ENCODE results near the gene HDAC9.
A peak's percentile ranks its signal among the peaks of the same experiment; 100 is the strongest.
"Not testable (repeated sequence)": the region's sequence is repeated elsewhere in the genome, so short reads cannot be mapped to it uniquely, and the experiment has no call there.

The HDAC9 gene

DNA sequence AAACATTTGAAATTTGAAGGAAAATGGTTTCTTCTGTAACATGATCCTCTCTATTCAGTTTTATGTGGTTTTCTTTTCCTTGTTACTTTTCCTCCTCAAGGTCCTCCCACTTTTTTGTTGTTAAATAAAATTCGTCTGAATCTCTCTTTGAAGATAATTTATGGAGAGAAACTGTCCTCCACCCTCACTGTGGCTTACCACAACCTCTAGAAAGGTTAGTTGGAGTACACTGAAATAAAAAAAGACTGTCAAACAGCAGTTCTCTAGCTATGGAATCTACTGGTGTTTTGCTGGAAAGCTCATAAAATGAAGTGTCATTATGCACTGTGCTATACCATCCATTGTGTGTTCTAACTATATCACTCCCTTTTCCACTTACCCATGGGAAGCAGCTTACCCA lies 189.4 kb downstream of the HDAC9 start:
- no peak for DNase-seq (ENCODE audit: low read depth, low spot score)
- H3K4me3 ChIP-seq (ENCODE audit: low read length): no peak overlapping the region

DNA sequence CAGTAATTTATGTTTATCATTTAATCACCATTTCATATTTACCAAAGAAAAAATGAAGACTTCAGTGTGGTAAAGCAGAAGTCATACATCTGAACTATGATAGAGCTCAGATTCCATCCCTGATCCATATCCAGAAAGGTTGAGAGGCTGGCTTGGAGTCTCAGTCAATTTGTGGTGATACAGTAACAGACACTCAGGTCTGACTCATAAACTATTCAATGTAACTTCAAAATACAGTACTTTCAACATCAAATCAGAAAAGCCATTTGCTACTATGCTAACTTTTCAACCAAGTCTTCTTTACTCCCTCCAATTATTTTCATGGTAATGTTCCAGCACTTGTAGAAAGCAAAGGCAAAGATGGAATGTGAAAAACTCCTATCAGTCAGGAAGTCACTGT lies 190.4 kb downstream of the HDAC9 start:
- no peak for DNase-seq (ENCODE audit: low read depth, low spot score)
- H3K4me3 ChIP-seq (ENCODE audit: low read length): no peak overlapping the region

DNA sequence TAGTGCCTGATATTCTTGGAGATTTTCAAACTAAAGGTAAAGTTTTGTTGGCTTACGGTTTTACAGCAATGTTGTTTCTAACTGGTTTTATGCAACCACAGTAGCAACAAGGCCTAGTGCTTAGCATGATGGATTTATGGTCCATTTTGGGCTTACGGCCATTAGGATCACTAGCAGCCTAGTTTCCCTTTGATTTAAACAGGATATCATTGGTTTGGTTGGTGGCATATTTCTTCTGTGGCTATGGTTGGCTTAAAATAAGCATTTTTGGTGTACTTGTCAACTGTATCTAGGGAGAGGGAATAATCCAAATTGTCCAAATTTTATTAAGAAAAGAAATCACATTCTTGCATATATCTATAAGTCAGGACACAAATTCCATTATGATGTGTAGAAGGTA lies 194.0 kb downstream of the HDAC9 start:
- DNase-seq (ENCODE audit: low read depth, low spot score): no peak
- H3K4me3 ChIP-seq (ENCODE audit: low read length): no peak overlapping the region

DNA sequence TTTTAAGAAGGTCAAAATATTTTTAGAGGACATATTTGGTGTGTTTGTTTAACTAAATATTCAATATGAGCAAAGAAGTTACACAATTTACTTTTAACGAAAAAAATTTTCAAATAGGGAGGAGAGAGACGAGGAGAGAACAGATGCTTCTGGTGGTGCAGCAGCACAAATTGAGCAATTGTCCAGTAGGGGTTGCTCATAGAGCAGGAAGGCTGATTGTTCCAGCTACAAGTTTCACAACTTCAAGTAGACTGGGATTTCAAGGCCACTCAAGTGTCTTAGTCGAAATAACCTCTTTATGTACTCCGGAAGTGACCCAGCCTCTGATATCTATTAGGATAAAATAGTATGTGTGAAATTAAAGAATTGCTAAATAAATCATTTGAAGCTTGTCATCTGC lies 197.9 kb downstream of the HDAC9 start:
- DNase-seq (ENCODE audit: low read depth, low spot score): no peak
- H3K4me3 ChIP-seq (ENCODE audit: low read length): no peak overlapping the region

DNA sequence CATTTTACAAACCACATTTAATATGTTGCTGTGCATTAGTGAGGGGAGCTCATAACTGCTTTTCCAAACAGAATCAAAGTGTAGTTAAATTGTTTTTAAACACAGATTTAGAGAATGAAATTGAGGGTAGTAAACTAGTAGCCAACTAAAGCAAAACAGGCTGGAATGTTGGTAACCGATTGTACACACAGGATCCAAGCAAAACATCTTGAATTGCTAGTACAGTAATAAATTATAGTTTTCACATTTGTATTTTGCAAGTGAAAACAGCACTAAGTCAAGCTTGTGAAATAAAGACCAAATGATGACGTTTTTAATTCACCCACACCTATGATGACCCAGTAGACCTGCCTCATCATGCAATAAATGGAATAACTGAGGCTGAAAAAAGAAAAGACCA lies 198.3 kb downstream of the HDAC9 start:
- no peak for DNase-seq (ENCODE audit: low read depth, low spot score)
- no peak overlapping the region for H3K4me3 ChIP-seq (ENCODE audit: low read length)

DNA sequence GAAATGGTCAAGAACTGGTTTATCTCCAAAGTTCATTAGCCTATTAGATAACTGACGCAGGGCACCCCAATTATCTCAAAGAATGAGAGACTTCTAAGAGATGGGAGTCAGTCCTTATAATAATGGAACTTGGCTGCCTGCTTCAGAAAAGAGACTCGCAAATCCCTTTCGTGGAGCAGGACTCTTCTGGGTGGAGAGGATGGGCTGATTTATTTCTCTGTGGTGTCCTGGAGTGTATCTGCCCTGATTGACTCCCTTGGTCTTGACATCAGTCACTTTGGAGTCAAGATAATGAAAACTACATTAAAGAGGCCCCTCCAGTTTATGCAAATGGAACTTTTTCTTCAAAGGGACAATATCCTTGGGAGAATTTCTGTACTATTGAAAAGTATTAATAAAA lies 198.9 kb downstream of the HDAC9 start:
- DNase-seq (ENCODE audit: low read depth, low spot score): no peak
- no peak overlapping the region for H3K4me3 ChIP-seq (ENCODE audit: low read length)

DNA sequence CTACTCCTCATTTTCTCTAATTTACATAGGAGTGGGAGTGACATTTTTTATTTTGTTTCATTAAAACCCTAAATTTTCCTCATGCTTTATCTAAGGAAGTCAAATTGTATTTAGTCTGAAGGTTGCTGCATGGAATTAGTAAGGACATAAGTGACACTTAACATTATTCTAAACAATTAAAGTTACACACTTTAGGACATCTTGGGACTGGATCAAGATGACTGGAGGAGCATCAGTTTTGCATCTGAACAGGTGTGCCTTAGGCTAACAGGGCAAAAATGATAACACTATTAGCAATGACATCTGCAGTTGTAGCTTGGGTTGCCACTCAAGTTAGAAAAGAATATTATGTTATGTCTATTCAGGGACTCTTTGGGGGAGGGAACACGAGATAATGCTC lies 199.4 kb downstream of the HDAC9 start:
- DNase-seq (ENCODE audit: low read depth, low spot score): no peak
- H3K4me3 ChIP-seq (ENCODE audit: low read length): no peak overlapping the region

DNA sequence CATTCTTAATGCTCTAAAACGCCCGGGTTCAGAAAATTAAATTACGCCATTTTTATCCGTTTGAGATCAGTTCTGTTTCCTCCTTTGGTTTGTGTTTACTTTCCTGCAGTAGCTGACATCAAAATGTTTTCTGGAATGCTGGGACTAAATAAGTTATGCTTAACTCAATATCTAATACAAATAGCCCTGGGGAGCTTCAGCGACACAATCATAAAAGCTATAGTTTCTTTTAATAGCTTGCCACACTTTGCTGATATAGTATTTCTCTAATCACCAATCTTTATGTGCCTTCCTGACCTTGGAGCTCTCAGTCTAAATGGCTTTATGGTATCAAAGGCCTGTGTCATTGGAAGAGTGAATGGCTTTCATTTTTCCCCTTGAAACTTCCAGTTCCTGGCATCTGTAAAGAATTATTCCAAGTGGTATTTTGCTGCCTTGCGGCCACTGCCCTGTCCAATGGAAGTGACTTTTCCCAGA lies 202.7 kb downstream of the HDAC9 start:
- DNase-seq (ENCODE audit: low read depth, low spot score): no peak

DNA sequence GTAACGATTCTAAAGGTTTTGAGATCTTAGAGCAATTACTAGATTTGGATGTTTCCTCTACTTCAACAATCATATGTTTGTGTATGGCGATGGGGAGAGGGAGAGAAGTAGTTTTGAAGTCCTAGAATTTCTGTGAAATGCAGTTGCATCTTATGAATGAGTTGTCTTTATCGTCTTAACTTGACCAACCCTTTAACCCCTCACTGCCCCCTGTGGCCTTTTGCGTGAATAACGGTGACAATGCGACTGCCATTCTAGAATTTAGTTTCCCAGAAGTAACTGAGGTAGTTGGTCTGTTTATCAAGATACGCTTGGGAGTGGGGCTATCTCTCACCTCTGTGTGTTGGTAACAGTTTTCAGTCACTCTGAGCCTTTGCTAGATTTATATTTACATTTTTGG lies 204.6 kb downstream of the HDAC9 start:
- no peak overlapping the region for H3K4me3 ChIP-seq (ENCODE audit: low read length)
- peak; percentile 9 for DNase-seq (ENCODE audit: low read depth, low spot score)

More for the DNA sequence above, 202.7 kb downstream of the HDAC9 start:
- no peak overlapping the region for H3K4me3 ChIP-seq (ENCODE audit: low read length)

DNA sequence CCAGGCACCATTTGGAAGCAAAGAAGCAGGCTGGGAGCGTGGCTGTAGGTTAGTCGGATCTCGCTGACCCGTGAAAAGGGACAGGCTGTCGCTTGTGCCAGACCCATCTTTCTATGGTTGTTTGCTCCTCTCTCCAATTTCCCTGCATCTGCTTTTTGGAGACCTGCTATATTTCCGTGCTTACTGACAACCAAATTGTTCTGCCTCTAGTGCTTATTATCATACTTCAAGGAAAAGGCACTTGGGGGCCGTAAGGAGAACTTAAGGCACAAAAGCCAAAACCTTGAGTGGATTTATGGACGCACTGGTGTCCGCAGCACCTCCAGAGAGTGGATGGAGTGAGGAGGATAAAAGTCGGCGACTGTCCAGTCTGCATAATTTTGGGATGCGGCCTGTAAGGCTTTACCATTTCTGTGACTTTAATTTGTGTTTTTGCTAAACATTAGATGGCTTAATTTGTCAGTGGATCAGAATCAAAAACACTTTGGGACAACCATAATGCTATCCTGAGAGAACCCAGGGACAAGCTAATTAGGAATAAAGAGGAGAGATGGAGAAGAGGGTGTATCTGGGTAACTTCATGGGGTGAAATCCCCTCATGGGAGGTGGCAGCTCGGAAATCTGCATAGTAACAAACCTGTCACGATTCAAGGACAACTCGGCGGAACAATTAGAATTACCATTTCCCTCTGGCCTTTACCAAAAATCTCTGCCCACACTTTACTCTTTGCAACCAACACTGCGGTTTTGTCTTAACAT lies 206.7 kb downstream of the HDAC9 start:
- no peak for DNase-seq (ENCODE audit: low read depth, low spot score)
- H3K4me3 ChIP-seq (ENCODE audit: low read length): no peak overlapping the region

DNA sequence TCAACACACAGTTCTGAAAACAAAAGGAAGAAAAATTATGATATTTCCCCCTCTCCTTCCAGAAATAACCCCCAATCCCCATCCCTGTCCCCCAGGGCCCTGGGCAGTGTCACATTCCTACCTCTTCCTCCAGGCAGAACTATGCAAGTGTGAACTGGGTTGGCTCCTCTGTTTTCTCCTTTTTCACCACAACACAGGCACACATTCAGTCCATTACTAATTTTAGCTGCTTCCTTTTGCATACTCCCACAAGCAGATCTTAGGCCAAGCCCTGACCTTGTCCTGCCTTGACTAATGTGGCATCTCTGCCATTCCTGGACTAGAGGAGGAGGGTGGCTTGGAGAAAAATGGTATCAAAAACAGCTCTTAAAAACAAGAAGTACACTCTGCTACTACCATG lies 208.1 kb downstream of the HDAC9 start:
- no peak for DNase-seq (ENCODE audit: low read depth, low spot score)
- no peak overlapping the region for H3K4me3 ChIP-seq (ENCODE audit: low read length)

DNA sequence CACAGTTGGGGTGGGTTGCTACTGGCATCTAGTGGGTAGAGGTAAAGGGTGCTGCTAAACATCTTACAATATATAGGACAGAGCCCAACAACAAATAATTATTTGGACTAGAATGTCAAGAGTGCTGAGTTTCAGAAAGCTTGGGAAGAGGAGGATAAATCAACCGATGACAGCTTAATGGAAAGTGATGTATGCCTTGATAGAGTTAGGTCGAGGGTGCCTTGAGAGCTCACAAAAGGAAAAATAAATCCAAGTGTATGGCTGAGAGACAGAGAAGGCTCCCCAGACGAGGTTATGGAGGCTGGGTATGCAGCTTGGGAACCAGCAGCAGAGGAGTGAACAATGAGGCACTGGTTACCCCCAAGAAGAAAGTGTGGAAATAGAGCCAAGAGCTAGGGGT lies 211.1 kb downstream of the HDAC9 start:
- H3K4me3 ChIP-seq (ENCODE audit: low read length): no peak overlapping the region
- DNase-seq (ENCODE audit: low read depth, low spot score): no peak

DNA sequence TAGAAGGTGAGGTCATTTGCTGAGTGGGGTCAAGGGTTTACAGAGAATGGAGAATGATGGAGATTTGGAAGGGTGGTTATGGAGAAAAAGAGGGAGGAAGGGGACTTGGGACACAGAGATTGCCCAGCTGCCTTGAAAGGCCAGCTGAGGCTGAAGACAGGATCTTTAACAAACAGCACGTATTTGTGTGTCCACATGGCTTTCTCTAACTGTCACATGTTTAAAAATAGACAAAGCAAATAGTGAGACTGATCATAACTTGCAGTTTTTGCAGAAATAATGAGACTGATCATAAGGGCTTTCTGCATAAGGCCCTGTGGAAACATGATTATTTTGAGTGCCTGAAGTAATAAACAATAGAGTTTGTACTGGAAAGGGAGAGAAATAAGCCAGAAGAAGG lies 212.7 kb downstream of the HDAC9 start:
- H3K4me3 ChIP-seq (ENCODE audit: low read length): no peak overlapping the region
- no peak for DNase-seq (ENCODE audit: low read depth, low spot score)

DNA sequence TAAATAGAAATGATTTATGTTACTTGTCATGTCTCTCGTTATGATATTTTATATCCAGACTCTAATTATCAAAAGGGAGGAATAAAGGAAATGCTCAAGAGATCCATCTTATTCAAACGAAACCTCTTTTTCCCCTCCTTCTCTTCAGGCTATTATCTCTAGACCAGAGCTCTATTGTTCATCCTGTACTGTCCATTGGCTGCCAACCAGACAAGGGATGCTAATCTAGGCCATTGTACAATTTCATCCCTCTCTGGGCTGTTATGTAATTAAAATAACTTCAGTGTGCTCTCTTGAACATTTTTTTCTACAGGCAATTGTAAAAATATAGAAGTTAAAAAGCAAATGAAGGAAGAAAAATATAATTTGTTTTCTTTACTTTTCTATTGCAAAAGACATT lies 220.4 kb downstream of the HDAC9 start:
- DNase-seq (ENCODE audit: low read depth, low spot score): no peak
- no peak overlapping the region for H3K4me3 ChIP-seq (ENCODE audit: low read length)

DNA sequence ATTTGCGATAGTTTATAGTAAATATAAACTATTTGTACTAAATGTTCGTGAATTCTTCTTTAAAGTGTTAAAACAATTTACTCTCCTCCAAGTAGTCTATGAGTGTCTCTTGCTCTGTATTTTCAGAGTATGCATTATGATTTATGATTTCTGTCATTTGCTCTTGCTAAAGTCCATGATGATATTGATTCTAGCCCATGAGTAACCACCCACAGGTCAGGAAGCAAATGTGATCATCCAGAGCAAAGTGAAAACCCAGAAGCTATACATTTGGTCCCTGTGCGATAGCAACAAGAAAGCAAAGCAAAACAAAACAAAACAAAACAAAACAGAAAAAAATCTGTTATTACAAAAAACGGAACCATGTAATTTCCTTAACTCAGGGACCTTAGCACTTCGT lies 225.9 kb downstream of the HDAC9 start:
- DNase-seq (ENCODE audit: low read depth, low spot score): no peak
- no peak overlapping the region for H3K4me3 ChIP-seq (ENCODE audit: low read length)

DNA sequence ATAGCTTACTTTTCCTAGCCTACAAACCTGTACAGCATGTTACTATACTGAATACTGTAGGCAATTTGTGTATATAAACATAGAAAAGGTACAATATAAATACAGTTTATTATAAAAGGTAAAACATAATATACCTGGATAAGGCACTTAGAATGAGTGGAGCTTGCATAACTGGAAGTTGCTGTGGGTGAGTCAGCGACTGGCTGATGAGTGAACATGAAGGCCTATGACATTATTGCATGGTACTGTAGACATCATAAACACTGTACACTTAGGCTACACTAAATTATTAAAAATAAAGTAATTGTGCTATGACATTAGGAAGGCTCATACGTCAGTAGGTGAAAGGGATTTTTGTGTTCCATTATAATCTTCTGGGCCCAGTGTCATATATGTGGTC lies 228.8 kb downstream of the HDAC9 start:
- H3K4me3 ChIP-seq (ENCODE audit: low read length): no peak overlapping the region
- DNase-seq (ENCODE audit: low read depth, low spot score): no peak

DNA sequence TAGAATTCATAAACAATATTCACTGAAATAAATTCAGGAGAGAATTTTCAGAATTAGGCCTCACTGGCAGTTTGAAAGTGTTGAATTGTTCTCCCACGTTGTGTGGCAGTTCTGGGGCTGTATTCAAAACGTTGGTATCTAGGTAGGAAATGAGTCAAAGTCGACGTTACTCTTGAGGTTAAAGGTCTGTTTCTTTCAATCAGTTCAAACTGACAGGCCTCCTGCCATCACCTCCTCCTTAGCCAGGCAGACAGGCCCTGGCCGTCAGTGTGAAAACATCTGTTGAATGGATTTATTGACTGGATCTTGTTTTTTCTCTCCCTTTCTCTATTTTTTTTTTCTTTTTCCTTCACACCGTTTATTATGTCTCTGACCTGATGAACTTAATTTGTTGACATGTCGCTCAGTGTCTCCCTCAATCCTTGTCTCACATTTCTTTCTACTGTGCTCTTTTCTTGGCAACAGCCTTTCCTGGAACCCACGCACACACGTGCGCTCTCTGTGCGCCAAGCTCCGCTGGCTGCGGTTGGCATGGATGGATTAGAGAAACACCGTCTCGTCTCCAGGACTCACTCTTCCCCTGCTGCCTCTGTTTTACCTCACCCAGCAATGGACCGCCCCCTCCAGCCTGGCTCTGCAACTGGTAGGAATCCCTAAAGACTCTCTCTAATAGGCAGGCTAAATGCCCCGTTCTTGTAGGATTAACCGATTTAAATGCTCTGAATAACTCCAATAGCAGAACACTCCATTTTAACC lies 231.7 kb downstream of the HDAC9 start:
- no peak overlapping the region for H3K4me3 ChIP-seq (ENCODE audit: low read length)
- DNase-seq (ENCODE audit: low read depth, low spot score): no peak

DNA sequence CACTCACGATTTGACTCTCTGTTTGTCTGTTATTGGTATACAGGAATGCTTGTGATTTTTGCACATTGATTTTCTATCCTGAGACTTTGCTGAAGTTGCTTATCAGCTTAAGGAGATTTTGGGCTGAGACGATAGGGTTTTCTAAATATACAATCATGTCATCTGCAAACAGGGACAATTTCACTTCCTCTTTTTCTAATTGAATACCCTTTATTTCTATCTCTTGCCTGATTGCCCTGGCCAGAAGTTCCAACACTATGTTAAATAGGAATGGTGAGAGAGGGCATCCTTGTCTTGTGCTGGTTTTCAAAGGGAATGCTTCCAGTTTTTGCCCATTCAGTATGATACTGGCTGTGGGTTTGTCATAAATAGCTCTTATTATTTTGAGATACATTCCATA lies 240.5 kb downstream of the HDAC9 start:
- not testable (repeated sequence) for DNase-seq (ENCODE audit: low read depth, low spot score); H3K4me3 ChIP-seq (ENCODE audit: low read length)

DNA sequence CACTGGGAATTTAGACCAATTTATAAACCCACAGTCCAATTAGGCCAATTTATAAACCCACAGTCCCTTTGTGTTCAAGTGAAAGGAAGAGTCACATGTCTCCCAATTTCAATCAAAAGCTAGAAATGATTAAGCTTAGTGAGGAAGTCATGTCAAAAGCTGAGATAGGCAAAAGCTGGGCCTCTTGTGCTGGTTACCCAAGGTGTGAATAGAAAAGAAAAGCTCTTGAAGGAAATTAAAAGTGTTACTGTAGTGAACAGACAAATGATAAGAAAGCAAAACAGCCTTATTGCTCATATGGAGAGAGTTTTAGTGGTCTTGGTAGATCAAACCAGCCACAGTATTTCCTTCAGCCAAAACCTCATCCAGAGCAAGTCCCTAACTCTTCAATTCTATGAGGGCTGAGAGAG lies 245.0 kb downstream of the HDAC9 start:
- no peak overlapping the region for H3K4me3 ChIP-seq (ENCODE audit: low read length)
- peak; percentile 62 for DNase-seq (ENCODE audit: low read depth, low spot score)

DNA sequence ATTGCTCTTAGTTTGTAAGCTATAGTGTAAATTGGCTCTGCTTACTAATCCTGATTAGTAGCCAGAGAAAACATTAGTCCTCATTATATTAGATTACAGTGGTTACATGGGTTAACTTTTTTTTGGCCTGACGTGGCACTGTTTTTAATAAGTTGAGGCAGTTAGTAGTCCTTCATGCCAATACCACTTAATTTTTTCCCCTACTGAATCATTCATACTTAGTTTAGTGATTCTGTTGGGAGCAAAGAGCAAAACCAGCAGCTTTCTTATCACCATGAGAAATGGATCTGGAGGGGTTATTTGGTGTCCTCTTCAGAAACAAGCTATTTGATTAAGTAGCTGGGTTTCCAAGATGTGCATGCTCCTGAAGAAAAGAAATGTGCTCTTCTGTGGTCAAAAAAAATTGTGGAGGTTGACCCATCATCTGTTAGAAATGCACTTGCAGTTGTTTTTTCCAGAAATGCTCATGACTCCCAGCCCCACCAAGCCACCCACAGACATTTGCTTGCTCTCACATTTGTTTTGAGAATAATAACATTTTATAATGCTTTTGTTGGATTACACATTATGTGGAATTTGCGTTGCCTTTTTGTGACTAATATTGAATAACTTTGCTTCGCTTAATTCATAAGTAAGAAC lies 258.5 kb downstream of the HDAC9 start:
- no peak for DNase-seq (ENCODE audit: low read depth, low spot score)
- no peak overlapping the region for H3K4me3 ChIP-seq (ENCODE audit: low read length)
